Mesendoderm (in vitro differentiated cells): Measurements from ENCODE around the gene METTL16.

Experiments
- DNase-seq: peaks from one replicate; pipeline ENCODE4 v3.0.0; 2013
- H2AK5ac ChIP-seq: 2 replicates; pipeline ENCODE4 v1.6.1; 2013; ENCODE audit warnings: low read length, inconsistent platforms
- H2BK120ac ChIP-seq: 2 replicates; pipeline ENCODE4 v1.6.1; 2013; ENCODE audit warnings: low read depth, mild to moderate bottlenecking, low read length, moderate library complexity, mixed read lengths
- H2BK15ac ChIP-seq: replicated peaks from 2 replicates; pipeline ENCODE4 v1.6.1; 2013; ENCODE audit warnings: low read depth, mild to moderate bottlenecking, moderate library complexity
- H2BK5ac ChIP-seq: 2 replicates; pipeline ENCODE4 v1.6.1; 2013; ENCODE audit warnings: low read length, inconsistent platforms
- H3K18ac ChIP-seq: 2 replicates; pipeline ENCODE4 v1.6.1; 2013; ENCODE audit warnings: mild to moderate bottlenecking, low read length, mixed read lengths
- H3K23ac ChIP-seq: one replicate; pipeline ENCODE4 v1.6.1; 2013; ENCODE audit warnings: low read length
- H3K27ac ChIP-seq: 2 replicates; pipeline ENCODE4 v1.5.1; 2013; ENCODE audit warnings: low read depth, mild to moderate bottlenecking, inconsistent platforms, low read length, moderate library complexity
- H3K27me3 ChIP-seq: 2 replicates; pipeline ENCODE4 v1.6.1; 2013; ENCODE audit warnings: low read length, control low read depth, mild to moderate bottlenecking, inconsistent platforms; ENCODE audit not compliant: insufficient read depth, poor library complexity
- H3K36me3 ChIP-seq: 2 replicates; pipeline ENCODE4 v1.6.1; 2013; ENCODE audit warnings: low read length, inconsistent platforms; ENCODE audit not compliant: control insufficient read depth, insufficient read depth
- H3K4ac ChIP-seq: one replicate; pipeline ENCODE4 v1.6.1; 2013; ENCODE audit warnings: low read depth, mild to moderate bottlenecking, low read length, moderate library complexity
- H3K4me1 ChIP-seq: 2 replicates; pipeline ENCODE4 v1.6.1; 2013; ENCODE audit warnings: low read depth, low read length, inconsistent platforms; ENCODE audit not compliant: control insufficient read depth
- H3K4me2 ChIP-seq: 2 replicates; pipeline ENCODE4 v1.6.1; 2013; ENCODE audit warnings: low read length
- H3K4me3 ChIP-seq: 2 replicates; pipeline ENCODE4 v1.5.1; 2013; ENCODE audit warnings: mild to moderate bottlenecking, low read length
- H3K56ac ChIP-seq: one replicate; pipeline ENCODE4 v1.6.1; 2013; ENCODE audit warnings: low read length
- H3K79me1 ChIP-seq: 2 replicates; pipeline ENCODE4 v1.6.1; 2013; ENCODE audit warnings: low read length, inconsistent platforms
- H3K79me2 ChIP-seq: 2 replicates; pipeline ENCODE4 v1.6.1; 2013; ENCODE audit warnings: mild to moderate bottlenecking, low read length; ENCODE audit not compliant: control insufficient read depth, insufficient read depth
- H3K9ac ChIP-seq: 2 replicates; pipeline ENCODE4 v1.6.1; 2013; ENCODE audit warnings: low read length, inconsistent platforms
- H4K5ac ChIP-seq: one replicate; pipeline ENCODE4 v1.6.1; 2013; ENCODE audit warnings: low read length
- H4K8ac ChIP-seq: one replicate; pipeline ENCODE4 v1.6.1; 2013; ENCODE audit warnings: low read depth, mild to moderate bottlenecking, control low read depth, low read length, moderate library complexity
- WGBS: extraction: QIAGEN DNeasy Blood & Tissue Kit; methylation state at CpG from one replicate; pipeline ENCODE4 v1.1.7; 2013; ENCODE audit warnings: low lambda C conversion rate, missing lambda C conversion rate; ENCODE audit not compliant: insufficient coverage; ENCODE audit errors: extremely low coverage; 5-methylcytosine and 5-hydroxymethylcytosine counted together

Gene METTL16

DNA sequence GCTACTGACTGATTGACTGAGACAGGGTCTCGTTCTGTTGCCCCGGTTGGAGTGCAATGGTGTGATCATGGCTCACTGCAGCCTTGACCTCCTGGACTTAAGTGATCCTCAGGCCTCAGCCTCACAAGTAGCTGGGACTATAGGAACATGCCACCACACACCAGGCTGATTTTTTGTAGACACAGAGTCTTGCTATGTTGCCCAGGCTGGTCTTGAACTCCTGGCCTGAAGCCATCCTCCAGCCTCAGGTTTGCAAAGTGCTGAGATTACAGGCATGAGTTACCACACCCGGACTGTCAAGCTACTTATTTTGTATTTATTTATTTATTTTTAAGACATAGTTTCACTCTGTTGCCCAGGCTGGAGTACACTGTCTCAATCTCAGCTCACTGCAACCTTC, 55.2 kb downstream of the METTL16 start:
- no peak overlapping the region for H4K8ac ChIP-seq
- WGBS, result no CpG with 5 or more reads among the region's 3 CpGs
- H3K23ac ChIP-seq, result no peak overlapping the region
- no peak overlapping the region for H4K5ac ChIP-seq
- H3K4me1 ChIP-seq, result no peaks in the 10 kb centered on the region
- DNase-seq, result no peak
- H3K4me3 ChIP-seq, result no peak overlapping the region
- no peak overlapping the region for H2BK5ac ChIP-seq
- H3K9ac ChIP-seq, result no peak overlapping the region
- H3K36me3 ChIP-seq, result no peaks in the 10 kb centered on the region
- no peaks in the 10 kb centered on the region for H3K79me2 ChIP-seq
- H3K56ac ChIP-seq, result no peak overlapping the region
- no peak overlapping the region for H3K4ac ChIP-seq
- H3K79me1 ChIP-seq, result peaks cover 2% of the 10 kb centered on the region
- no peak overlapping the region for H2BK120ac ChIP-seq
- H3K18ac ChIP-seq, result no peak overlapping the region
- H2AK5ac ChIP-seq, result no peak overlapping the region
- no peaks in the 10 kb centered on the region for H3K27me3 ChIP-seq
- no peak overlapping the region for H3K27ac ChIP-seq
- no peak overlapping the region for H3K4me2 ChIP-seq
- H2BK15ac ChIP-seq, result no peak overlapping the region

DNA sequence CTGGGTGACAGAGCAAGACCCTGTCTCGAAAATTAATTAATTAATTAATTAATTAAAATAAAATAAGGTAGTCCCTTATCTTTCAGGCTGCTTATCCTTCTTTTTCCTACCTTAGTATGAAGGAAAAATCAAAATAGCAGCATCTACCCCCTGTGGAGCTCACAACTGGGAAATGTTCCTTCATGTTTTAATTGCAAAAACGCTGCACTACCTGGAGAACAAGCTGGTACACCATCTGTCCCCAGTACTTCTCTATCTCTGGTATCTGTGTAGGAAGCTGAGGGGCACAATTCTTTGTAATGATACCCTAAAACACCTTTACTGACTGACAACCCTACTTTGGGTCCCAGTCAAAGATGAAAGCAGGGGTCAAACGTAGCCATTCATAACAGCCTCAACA, 55.7 kb downstream of the METTL16 start:
- Histone ChIP-seq H2BK120ac (no peak overlapping the region), H3K4me2 (no peak overlapping the region), H3K27me3 (no peaks in the 10 kb centered on the region), H2AK5ac (no peak overlapping the region), H3K23ac (no peak overlapping the region), H3K56ac (no peak overlapping the region), H3K4me3 (no peak overlapping the region), H3K36me3 (no peaks in the 10 kb centered on the region), H3K18ac (no peak overlapping the region), H3K4me1 (no peaks in the 10 kb centered on the region), H4K8ac (no peak overlapping the region), H3K79me2 (no peaks in the 10 kb centered on the region), H3K4ac (no peak overlapping the region), H2BK5ac (no peak overlapping the region), H3K9ac (no peak overlapping the region), H3K27ac (no peak overlapping the region), H2BK15ac (no peak overlapping the region), H4K5ac (no peak overlapping the region), H3K79me1 (peaks cover 2% of the 10 kb centered on the region)
- DNase-seq, result no peak
- WGBS, result no CpG with 5 or more reads among the region's 3 CpGs

DNA sequence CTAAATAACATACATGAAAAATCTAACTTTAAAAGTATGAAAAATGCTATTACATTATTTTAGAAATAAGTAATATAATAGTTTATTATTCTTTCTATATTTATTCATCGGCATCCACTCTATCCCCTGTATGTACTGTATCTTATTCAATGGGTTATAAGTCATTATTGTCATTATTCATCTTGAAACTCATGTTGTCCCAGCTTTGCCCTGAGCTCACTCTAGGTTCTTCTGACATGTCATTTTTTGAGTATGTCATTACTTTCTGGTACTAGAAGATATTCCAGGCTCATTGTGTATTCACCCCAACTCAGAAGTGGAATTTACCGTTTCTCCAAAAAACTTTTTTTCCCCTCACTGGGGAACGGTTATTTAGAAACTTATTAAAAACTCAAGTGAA, 57.8 kb downstream of the METTL16 start:
- Histone ChIP-seq H2BK15ac (no peak overlapping the region), H4K8ac (no peak overlapping the region), H3K18ac (no peak overlapping the region), H3K9ac (no peak overlapping the region), H3K27ac (no peak overlapping the region), H3K79me2 (no peaks in the 10 kb centered on the region), H3K4me2 (no peak overlapping the region), H3K56ac (no peak overlapping the region), H3K36me3 (no peaks in the 10 kb centered on the region), H3K27me3 (no peaks in the 10 kb centered on the region), H2BK5ac (no peak overlapping the region), H3K4me1 (no peaks in the 10 kb centered on the region), H4K5ac (no peak overlapping the region), H3K79me1 (peaks cover 2% of the 10 kb centered on the region), H3K4me3 (no peak overlapping the region), H3K4ac (no peak overlapping the region), H2BK120ac (no peak overlapping the region), H3K23ac (no peak overlapping the region), H2AK5ac (no peak overlapping the region)
- WGBS, result no CpG with 5 or more reads among the region's 3 CpGs
- no peak for DNase-seq

DNA sequence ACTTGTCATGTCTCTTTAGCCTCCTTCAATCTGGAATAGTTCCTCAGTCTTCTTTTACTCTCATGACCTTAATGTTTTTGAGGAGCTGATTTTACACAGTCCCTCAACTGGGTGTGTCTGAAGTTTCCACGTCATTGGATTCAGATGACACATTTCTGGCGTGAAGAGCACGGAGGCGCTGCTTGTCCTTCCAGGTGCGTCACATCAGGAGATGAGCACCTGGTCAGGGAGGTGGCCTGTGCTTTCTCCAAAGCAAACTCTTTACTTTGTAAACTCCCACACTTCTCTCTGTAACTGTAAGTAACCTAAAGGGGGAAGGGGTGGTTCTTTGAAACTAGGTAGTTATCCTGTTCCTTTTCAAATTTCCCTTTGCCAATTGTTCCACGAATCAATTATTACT, 58.4 kb downstream of the METTL16 start:
- H3K4me1 ChIP-seq, result no peaks in the 10 kb centered on the region
- no peak overlapping the region for H3K27ac ChIP-seq
- H3K4me2 ChIP-seq, result no peak overlapping the region
- H3K27me3 ChIP-seq, result no peaks in the 10 kb centered on the region
- no peak overlapping the region for H3K23ac ChIP-seq
- H2BK120ac ChIP-seq, result no peak overlapping the region
- DNase-seq, result no peak
- no peak overlapping the region for H2AK5ac ChIP-seq
- H2BK5ac ChIP-seq, result no peak overlapping the region
- H4K8ac ChIP-seq, result no peak overlapping the region
- no peak overlapping the region for H3K18ac ChIP-seq
- H3K4ac ChIP-seq, result no peak overlapping the region
- H3K9ac ChIP-seq, result no peak overlapping the region
- H3K79me1 ChIP-seq, result peaks cover 2% of the 10 kb centered on the region
- no peaks in the 10 kb centered on the region for H3K36me3 ChIP-seq
- no peak overlapping the region for H3K4me3 ChIP-seq
- no peak overlapping the region for H2BK15ac ChIP-seq
- H3K56ac ChIP-seq, result no peak overlapping the region
- no peaks in the 10 kb centered on the region for H3K79me2 ChIP-seq
- H4K5ac ChIP-seq, result no peak overlapping the region
- no CpG with 5 or more reads among the region's 6 CpGs for WGBS

DNA sequence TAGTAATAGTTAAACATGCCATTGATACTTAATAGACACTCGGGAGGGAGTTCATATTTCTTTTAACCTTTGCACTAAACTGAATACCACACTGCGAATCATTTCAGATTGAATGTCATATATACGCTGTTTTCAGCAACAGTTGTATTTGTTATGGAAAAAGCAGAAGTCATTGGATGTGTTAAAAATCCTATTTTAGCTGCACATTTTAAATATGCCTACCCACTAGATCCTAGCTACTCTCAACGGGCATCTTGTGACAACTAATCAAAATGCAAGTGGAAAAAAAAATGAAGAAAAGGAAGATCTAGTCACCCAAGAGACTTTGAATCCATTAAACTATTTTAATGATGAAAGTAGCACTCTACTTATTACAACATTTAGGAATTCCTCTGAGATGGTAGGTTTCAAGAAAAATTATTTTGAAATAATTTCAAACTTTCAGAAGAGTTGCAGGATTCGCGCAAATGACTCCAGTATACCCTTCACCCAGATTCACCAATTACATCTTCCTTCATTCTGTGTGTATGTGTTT, 59.4 kb downstream of the METTL16 start:
- DNase-seq, result no peak
- WGBS, result no CpG with 5 or more reads among the region's 6 CpGs

DNA sequence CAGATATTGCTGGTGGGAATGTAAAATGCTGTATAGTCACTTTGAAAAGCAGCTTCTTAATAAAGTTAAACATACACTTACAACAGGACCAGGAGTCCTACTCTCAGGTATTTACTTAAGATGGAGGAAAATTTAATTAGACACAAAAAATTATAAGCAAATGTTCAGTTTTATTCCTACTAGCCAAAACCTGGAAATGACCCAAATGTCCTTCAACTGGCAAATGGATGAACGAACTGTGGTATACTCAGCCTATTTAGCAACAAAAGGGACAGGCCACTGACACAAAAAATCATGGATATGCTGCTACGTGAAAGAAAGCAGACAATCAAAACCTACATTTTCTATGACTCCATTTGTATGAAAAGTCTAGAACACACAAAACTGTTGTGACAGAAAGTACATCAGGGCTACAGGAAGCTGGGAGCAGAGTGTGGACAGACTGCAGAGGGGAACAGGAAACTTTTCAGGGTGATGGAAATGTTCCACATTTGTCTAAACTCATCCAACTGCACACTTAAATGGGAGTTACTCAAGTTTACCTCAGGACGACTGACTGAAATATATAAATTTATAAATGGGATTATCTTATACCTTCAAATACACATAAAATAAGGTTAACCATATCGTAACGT, 61.6 kb downstream of the METTL16 start:
- no peaks in the 10 kb centered on the region for H3K79me1 ChIP-seq
- H4K8ac ChIP-seq, result no peak overlapping the region
- no peak overlapping the region for H3K4me2 ChIP-seq
- no peak overlapping the region for H3K4ac ChIP-seq
- no peak overlapping the region for H3K23ac ChIP-seq
- H3K36me3 ChIP-seq, result no peaks in the 10 kb centered on the region
- no peaks in the 10 kb centered on the region for H3K27me3 ChIP-seq
- no peak overlapping the region for H3K4me3 ChIP-seq
- no peak overlapping the region for H3K56ac ChIP-seq
- H2BK120ac ChIP-seq, result no peak overlapping the region
- no peak for DNase-seq
- no peak overlapping the region for H3K18ac ChIP-seq
- H3K79me2 ChIP-seq, result no peaks in the 10 kb centered on the region
- no peak overlapping the region for H2BK15ac ChIP-seq
- 100% methylated on average over 2 of the region's 5 CpGs for WGBS
- no peak overlapping the region for H4K5ac ChIP-seq
- H3K27ac ChIP-seq, result no peak overlapping the region
- H3K9ac ChIP-seq, result no peak overlapping the region
- H3K4me1 ChIP-seq, result no peaks in the 10 kb centered on the region
- no peak overlapping the region for H2AK5ac ChIP-seq
- H2BK5ac ChIP-seq, result no peak overlapping the region

More for the DNA sequence above, 59.4 kb downstream of the METTL16 start:
- Histone ChIP-seq H3K56ac (no peak overlapping the region), H3K23ac (no peak overlapping the region), H2BK5ac (no peak overlapping the region), H3K27ac (no peak overlapping the region), H2AK5ac (no peak overlapping the region), H3K9ac (no peak overlapping the region), H2BK15ac (no peak overlapping the region), H3K4me1 (no peaks in the 10 kb centered on the region), H3K4me2 (no peak overlapping the region), H4K5ac (no peak overlapping the region), H3K36me3 (no peaks in the 10 kb centered on the region), H2BK120ac (no peak overlapping the region), H4K8ac (no peak overlapping the region), H3K18ac (no peak overlapping the region), H3K27me3 (no peaks in the 10 kb centered on the region), H3K79me2 (no peaks in the 10 kb centered on the region), H3K79me1 (peaks cover 2% of the 10 kb centered on the region), H3K4ac (no peak overlapping the region), H3K4me3 (no peak overlapping the region)
